OCI-LY3 (cell line): ENCODE results near the gene ZNF436.

Experiments used
- EZH2phosphoT487 ChIP-seq: fragments of 200-600 bp; shearing (Covaris generic); IDR thresholded peaks from 2 replicates; pipeline ENCODE4 v1.6.1; 2018; ENCODE audit warnings: antibody characterized with exemption, mixed run types, low read depth
- TF ChIP-seq, protein P1 (sequence below): fragments of 200-600, 300-600 bp; sonication (generic); IDR thresholded peaks from 2 replicates; pipeline ENCODE4 v1.5.1; 2014; ENCODE audit warnings: antibody characterized with exemption, low read length, low read depth

GRCh38 chr1:23367451-23367790, 2.2 kb downstream of the ZNF436 start:
- TF ChIP-seq, protein P1, sequence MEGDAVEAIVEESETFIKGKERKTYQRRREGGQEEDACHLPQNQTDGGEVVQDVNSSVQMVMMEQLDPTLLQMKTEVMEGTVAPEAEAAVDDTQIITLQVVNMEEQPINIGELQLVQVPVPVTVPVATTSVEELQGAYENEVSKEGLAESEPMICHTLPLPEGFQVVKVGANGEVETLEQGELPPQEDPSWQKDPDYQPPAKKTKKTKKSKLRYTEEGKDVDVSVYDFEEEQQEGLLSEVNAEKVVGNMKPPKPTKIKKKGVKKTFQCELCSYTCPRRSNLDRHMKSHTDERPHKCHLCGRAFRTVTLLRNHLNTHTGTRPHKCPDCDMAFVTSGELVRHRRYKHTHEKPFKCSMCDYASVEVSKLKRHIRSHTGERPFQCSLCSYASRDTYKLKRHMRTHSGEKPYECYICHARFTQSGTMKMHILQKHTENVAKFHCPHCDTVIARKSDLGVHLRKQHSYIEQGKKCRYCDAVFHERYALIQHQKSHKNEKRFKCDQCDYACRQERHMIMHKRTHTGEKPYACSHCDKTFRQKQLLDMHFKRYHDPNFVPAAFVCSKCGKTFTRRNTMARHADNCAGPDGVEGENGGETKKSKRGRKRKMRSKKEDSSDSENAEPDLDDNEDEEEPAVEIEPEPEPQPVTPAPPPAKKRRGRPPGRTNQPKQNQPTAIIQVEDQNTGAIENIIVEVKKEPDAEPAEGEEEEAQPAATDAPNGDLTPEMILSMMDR: no peak
- TF ChIP-seq EZH2phosphoT487: no peak
